Liver (tissue), 3 donors: ENCODE data around the gene MEF2A.

ENCODE experiments used
- RAD21 ChIP-seq, 2 donors: IDR thresholded peaks; 2 replicates each; pipeline ENCODE4 v1.6.1; 2016; ENCODE audit warnings: antibody characterized with exemption in 2 of 2, mild to moderate bottlenecking in 2 of 2
- RXRA ChIP-seq, 2 donors: IDR thresholded peaks; 2 replicates each; pipeline ENCODE4 v1.6.1; 2017 to 2018; ENCODE audit warnings: antibody characterized with exemption in 2 of 2, mild to moderate bottlenecking in 1 of 2
- SP1 ChIP-seq: IDR thresholded peaks from 2 replicates; pipeline ENCODE4 v1.6.1; 2018; ENCODE audit warnings: antibody characterized with exemption, mild to moderate bottlenecking
- TAF1 ChIP-seq: conservative IDR thresholded peaks from 2 replicates; pipeline ENCODE4 v1.6.1; 2016; ENCODE audit warnings: antibody characterized with exemption, mild to moderate bottlenecking
- YY1 ChIP-seq: IDR thresholded peaks from 2 replicates; pipeline ENCODE4 v1.6.1; 2016; ENCODE audit warnings: antibody characterized with exemption, mild to moderate bottlenecking
- TF ChIP-seq, protein P1 (sequence below): fragments of 150-350 bp; IDR thresholded peaks from 2 replicates; pipeline ENCODE4 v1.5.1; 2017; ENCODE audit warnings: improper control_type of control experiment, low read depth, low read length; ENCODE audit not compliant: missing input control
- TF ChIP-seq, protein P2 (sequence below): IDR thresholded peaks from 2 replicates; pipeline ENCODE4 v1.6.1; 2016; ENCODE audit warnings: antibody characterized with exemption
- TF ChIP-seq, protein P3 (sequence below): IDR thresholded peaks from 2 replicates; pipeline ENCODE4 v1.6.1; 2016; ENCODE audit warnings: antibody characterized with exemption
- donor health status: healthy.
- donor health status: healthy.

DNA sequence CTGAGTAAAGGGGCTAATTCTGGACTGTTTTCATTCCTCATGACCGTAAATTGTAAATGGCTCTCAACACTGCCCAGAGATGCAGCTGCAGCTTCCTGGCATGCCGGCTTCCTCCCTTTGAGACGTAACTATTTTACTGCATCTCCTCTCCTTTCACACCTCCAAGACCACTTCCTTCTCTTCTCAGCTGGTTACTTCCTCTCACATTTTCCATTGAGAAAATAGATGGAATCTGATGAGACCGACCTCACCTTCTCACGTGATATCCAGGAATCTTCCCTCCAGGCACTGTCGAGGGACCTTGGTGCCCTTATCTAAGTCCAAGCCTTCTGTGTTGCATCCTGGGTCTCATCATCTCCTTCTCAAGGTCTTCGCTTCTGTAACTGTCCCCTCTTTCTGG is 154.7 kb downstream of the MEF2A start:
- TF ChIP-seq, protein P1, sequence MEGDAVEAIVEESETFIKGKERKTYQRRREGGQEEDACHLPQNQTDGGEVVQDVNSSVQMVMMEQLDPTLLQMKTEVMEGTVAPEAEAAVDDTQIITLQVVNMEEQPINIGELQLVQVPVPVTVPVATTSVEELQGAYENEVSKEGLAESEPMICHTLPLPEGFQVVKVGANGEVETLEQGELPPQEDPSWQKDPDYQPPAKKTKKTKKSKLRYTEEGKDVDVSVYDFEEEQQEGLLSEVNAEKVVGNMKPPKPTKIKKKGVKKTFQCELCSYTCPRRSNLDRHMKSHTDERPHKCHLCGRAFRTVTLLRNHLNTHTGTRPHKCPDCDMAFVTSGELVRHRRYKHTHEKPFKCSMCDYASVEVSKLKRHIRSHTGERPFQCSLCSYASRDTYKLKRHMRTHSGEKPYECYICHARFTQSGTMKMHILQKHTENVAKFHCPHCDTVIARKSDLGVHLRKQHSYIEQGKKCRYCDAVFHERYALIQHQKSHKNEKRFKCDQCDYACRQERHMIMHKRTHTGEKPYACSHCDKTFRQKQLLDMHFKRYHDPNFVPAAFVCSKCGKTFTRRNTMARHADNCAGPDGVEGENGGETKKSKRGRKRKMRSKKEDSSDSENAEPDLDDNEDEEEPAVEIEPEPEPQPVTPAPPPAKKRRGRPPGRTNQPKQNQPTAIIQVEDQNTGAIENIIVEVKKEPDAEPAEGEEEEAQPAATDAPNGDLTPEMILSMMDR, result no peak
- TF ChIP-seq SP1, result no peak
- TF ChIP-seq, protein P2, sequence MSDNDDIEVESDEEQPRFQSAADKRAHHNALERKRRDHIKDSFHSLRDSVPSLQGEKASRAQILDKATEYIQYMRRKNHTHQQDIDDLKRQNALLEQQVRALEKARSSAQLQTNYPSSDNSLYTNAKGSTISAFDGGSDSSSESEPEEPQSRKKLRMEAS, result no peak
- no peak for TF ChIP-seq YY1
- no peak for TF ChIP-seq RAD21 (IDR thresholded peaks at IDR 0.05)
- TF ChIP-seq TAF1, result no peak
- no peak for TF ChIP-seq RXRA (IDR thresholded peaks at IDR 0.05)
- TF ChIP-seq, protein P3, sequence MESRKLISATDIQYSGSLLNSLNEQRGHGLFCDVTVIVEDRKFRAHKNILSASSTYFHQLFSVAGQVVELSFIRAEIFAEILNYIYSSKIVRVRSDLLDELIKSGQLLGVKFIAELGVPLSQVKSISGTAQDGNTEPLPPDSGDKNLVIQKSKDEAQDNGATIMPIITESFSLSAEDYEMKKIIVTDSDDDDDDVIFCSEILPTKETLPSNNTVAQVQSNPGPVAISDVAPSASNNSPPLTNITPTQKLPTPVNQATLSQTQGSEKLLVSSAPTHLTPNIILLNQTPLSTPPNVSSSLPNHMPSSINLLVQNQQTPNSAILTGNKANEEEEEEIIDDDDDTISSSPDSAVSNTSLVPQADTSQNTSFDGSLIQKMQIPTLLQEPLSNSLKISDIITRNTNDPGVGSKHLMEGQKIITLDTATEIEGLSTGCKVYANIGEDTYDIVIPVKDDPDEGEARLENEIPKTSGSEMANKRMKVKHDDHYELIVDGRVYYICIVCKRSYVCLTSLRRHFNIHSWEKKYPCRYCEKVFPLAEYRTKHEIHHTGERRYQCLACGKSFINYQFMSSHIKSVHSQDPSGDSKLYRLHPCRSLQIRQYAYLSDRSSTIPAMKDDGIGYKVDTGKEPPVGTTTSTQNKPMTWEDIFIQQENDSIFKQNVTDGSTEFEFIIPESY, result no peak
